ENCODE data around the gene SPPL3.

- no peak for TF ChIP-seq CTCF (IDR thresholded peaks at IDR 0.05)
- no peak for TF ChIP-seq POLR2AphosphoS5 (IDR thresholded peaks at IDR 0.05; ENCODE audit: insufficient read depth in 1 of 2, low read depth in 1 of 2)
- no peak for TF ChIP-seq POLR2A (IDR thresholded peaks at IDR 0.05)
Observed at GRCh38 chr12:120725151-120725658, 179.0 kb downstream of the SPPL3 start.
